HepG2 (cell line): ENCODE results near the gene ASL. TPM values are rescaled to one million over a fixed set of nuclear protein-coding genes. Genes with fewer than 3 reads are reported as not detected.
A peak's percentile ranks its signal among the peaks of the same experiment; 100 is the strongest.
"Not testable (repeated sequence)": the region's sequence is repeated elsewhere in the genome, so short reads cannot be mapped to it uniquely, and the experiment has no call there.

Source experiments
- ATAC-seq: fragments of 200-7000 bp; cut with Tn5 transposase; 3 replicates; pipeline ENCODE4 v1.9.1; 2020; ENCODE audit warnings: mild to moderate bottlenecking, moderate library complexity
- BruUV-seq: library from RNA; stranded (reverse); fragments of 400-500 nt; replicated peaks from 2 replicates; lab custom pipeline; 2021; lab: Mats Ljungman, UMichigan
- CTCF ChIA-PET: fragments of 300-600 bp; formaldehyde crosslinking; extraction: SDS; loops from one replicate; lab custom pipeline; 2021; ENCODE audit warnings: low total read pairs, inconsistent platforms, low intra/inter-chr PET ratio; lab: Yijun Ruan, JAX
- POLR2A ChIA-PET: fragments of 350-600 bp; sonication (Branson Sonifier 250); formaldehyde crosslinking; loops from one replicate; lab custom pipeline; 2020; ENCODE audit warnings: antibody characterized with exemption, inconsistent platforms; lab: Yijun Ruan, JAX
- DNase-seq: peaks from one replicate; pipeline ENCODE4 v3.0.0-alpha.2; 2015; ENCODE audit warnings: low spot score
- FAIRE-seq: peaks from 3 replicates; lab custom pipeline; 2011; peaks lifted over from hg19 to GRCh38; lab: Jason Lieb, UNC
- H2AFZ ChIP-seq: one replicate; pipeline ENCODE4 v1.6.1; 2011; ENCODE audit warnings: low read length, inconsistent platforms
- H3K27ac ChIP-seq: fragments of 300-600 bp; 3 replicates; pipeline ENCODE4 v1.8.0; 2011; ENCODE audit warnings: mixed run types, mild to moderate bottlenecking, mixed read lengths, low read length, inconsistent platforms; ENCODE audit not compliant: insufficient read depth; ENCODE audit errors: extremely low read length
- H3K27me3 ChIP-seq, 2 experiments: fragments of 200-600 bp in 1 of 2; 2 replicates in 1 of 2; 3 replicates in 1 of 2; pipeline versions ENCODE4 v1.6.0 to v1.8.0; 2011; ENCODE audit warnings: low read length in 2 of 2, mild to moderate bottlenecking in 2 of 2, moderate library complexity in 2 of 2, inconsistent platforms in 1 of 2; ENCODE audit not compliant: insufficient read depth in 2 of 2, control insufficient read depth in 1 of 2
- H3K36me3 ChIP-seq, 2 experiments: fragments of 200-600 bp in 1 of 2; replicated peaks in 1 of 2; 2 replicates in 1 of 2; 3 replicates in 1 of 2; pipeline versions ENCODE4 v1.5.1 to v1.8.0; 2011; ENCODE audit warnings: low read length in 2 of 2, inconsistent platforms in 1 of 2; ENCODE audit not compliant: insufficient read depth in 2 of 2, control insufficient read depth in 1 of 2
- H3K4me1 ChIP-seq: 2 replicates; pipeline ENCODE4 v1.5.1; 2012; ENCODE audit warnings: low read length, inconsistent platforms; ENCODE audit not compliant: insufficient read depth
- H3K4me2 ChIP-seq: 2 replicates; pipeline ENCODE4 v1.6.0; 2011; ENCODE audit warnings: low read depth, low read length, inconsistent platforms
- H3K4me3 ChIP-seq, 3 experiments: fragments of 200-600 bp in 1 of 3; sonication (generic), shearing (Covaris generic) in 1 of 3; replicated peaks in 1 of 3; 2 replicates each; pipeline ENCODE4 v1.5.1; 2011 to 2016; ENCODE audit warnings: low read length in 3 of 3, inconsistent platforms in 2 of 3, low read depth in 2 of 3, mild to moderate bottlenecking in 2 of 3, control low read depth in 1 of 3, mixed read lengths in 1 of 3; ENCODE audit not compliant: insufficient read depth in 1 of 3
- H3K79me2 ChIP-seq: one replicate; pipeline ENCODE4 v1.6.1; 2011; ENCODE audit warnings: low read length, inconsistent platforms; ENCODE audit not compliant: insufficient read depth
- H3K9ac ChIP-seq: 2 replicates; pipeline ENCODE4 v1.6.0; 2011; ENCODE audit warnings: mild to moderate bottlenecking, low read depth, low read length, inconsistent platforms; ENCODE audit not compliant: insufficient read depth
- H3K9me3 ChIP-seq: 2 replicates; pipeline ENCODE4 v1.5.1; 2012; ENCODE audit warnings: mild to moderate bottlenecking, low read length
- H4K20me1 ChIP-seq: 2 replicates; pipeline ENCODE4 v1.6.0; 2011; ENCODE audit warnings: inconsistent platforms, mild to moderate bottlenecking, low read length, moderate library complexity; ENCODE audit not compliant: insufficient read depth
- CBX1 ChIP-seq: IDR thresholded peaks from one replicate; pipeline ENCODE4 v1.6.1; 2016; ENCODE audit warnings: antibody characterized with exemption, low read depth
- MAFF ChIP-seq: IDR thresholded peaks from 2 replicates; pipeline ENCODE4 v1.6.1; 2011; ENCODE audit warnings: low read depth, low read length, improper control_type of control experiment
- MAFK ChIP-seq, 2 experiments: IDR thresholded peaks in 1 of 2; conservative IDR thresholded peaks in 1 of 2; 2 replicates each; pipeline ENCODE4 v1.6.1; 2011; ENCODE audit warnings: improper control_type of control experiment in 2 of 2, low read length in 2 of 2
- ONECUT2 ChIP-seq: sonication (generic); formaldehyde crosslinking; IDR thresholded peaks from 2 replicates; pipeline ENCODE4 v1.4.0; 2020; ENCODE audit warnings: missing genetic modification reagents
- ZMAT3 ChIP-seq: sonication (generic); formaldehyde crosslinking; conservative IDR thresholded peaks from 2 replicates; pipeline ENCODE4 v1.7.0; 2021; ENCODE audit warnings: missing genetic modification reagents
- ZNF101 ChIP-seq: sonication (generic); formaldehyde crosslinking; IDR thresholded peaks from 2 replicates; pipeline ENCODE4 v1.4.0; 2020; ENCODE audit warnings: mild to moderate bottlenecking, low read depth, missing genetic modification reagents, borderline replicate concordance
- ZNF614 ChIP-seq: IDR thresholded peaks from 2 replicates; pipeline ENCODE4 v1.6.1; 2018; ENCODE audit warnings: missing biosample characterization, missing genetic modification reagents, inconsistent platforms, borderline replicate concordance
- WGBS: methylation state at CpG from one replicate; pipeline ENCODE4 v1.1.6; 2017; ENCODE audit warnings: low lambda C conversion rate; 5-methylcytosine and 5-hydroxymethylcytosine counted together
- in situ Hi-C: cut with HindIII; loops from 2 replicates; pipeline ENCODE4 v1.10.0; 2017; ENCODE audit warnings: low pct_unique_long_range_greater_than_20kb; ENCODE audit not compliant: extremely low pct_ligation_motif_present
- intact Hi-C: fragments of 100-400 bp; cut with micrococcal nuclease; formaldehyde crosslinking; loops from one replicate; pipeline ENCODE4 v1.10.0; 2022; ENCODE audit not compliant: unreplicated experiment
- polyA plus RNA-seq, 8 experiments: library from polyadenylated mRNA; depleted of rRNA in 3 of 8; stranded (reverse) in 7 of 8; unstranded in 1 of 8; fragments of >200 nt; fragmentation: Illumina TruSeq in 4 of 8; extraction: Trizol in 4 of 8; gene quantifications; 2 replicates each; pipeline versions ENCODE4 v1.2.1 to v1.2.3, GENCODE V29; 2011 to 2016; ENCODE audit warnings: low read depth in 4 of 8, missing spikeins in 1 of 8, mixed read lengths in 1 of 8; ENCODE audit not compliant: insufficient read depth in 1 of 8
- total RNA-seq, 5 experiments: library from RNA; depleted of rRNA; stranded (reverse); fragments of >200 nt; fragmentation: Illumina TruSeq; extraction: Trizol; gene quantifications; 2 replicates each; pipeline ENCODE4 v1.2.3, GENCODE V29; 2016; ENCODE audit warnings: low read depth in 1 of 5
- TF ChIP-seq, protein P1 (sequence below): sonication (generic); formaldehyde crosslinking; IDR thresholded peaks from 2 replicates; pipeline ENCODE4 v1.5.1; 2020; ENCODE audit warnings: missing genetic modification reagents, mild to moderate bottlenecking, borderline replicate concordance

Gene ASL
- total and polyA plus RNA-seq, 2 of the 13 experiments (the other 11 are each of a cell fraction or from before 2014, with no cell fraction given): 71.4 to 96.5 TPM

DNA sequence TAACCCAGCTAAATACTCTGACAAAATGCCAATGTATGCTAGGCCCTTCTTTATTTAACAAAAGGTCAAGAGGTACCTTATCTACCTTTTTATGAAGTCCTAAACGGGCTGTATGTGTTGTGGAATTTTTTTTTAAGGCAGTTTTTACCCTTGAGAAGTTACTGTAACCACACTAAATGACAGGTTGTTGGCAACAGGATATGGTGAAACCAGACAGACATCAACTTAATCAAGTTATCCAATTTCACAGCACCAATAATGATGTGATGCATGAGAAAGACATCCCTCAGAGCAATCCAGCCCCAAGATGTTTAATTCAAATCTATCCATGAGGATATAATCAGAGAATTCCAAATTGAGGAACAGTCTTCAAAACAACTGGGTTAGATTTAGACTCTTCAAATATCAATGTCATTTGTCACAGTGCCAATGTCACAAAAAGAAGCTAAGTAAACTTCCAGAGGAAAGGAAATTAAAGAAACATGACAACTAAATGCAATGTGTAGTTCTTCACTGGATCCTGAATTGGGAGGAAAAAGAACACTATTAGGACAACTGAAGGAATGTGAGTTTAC, 41.1 kb upstream of the ASL start:
- POLR2A ChIA-PET, H3K36me3 ChIP-seq, H2AFZ ChIP-seq, H3K9ac ChIP-seq, H4K20me1 ChIP-seq, H3K27ac ChIP-seq, H3K4me3 ChIP-seq, CTCF ChIA-PET, H3K27me3 ChIP-seq, DNase-seq, BruUV-seq, ATAC-seq, H3K79me2 ChIP-seq, in situ Hi-C loops, H3K4me2 ChIP-seq, H3K9me3 ChIP-seq: not testable (repeated sequence)
- WGBS: 0% methylated on average over 1 of the region's 1 CpG
- FAIRE-seq: peak; percentile 55
- peaks cover 37% of the 10 kb centered on the region for H3K4me1 ChIP-seq
- intact Hi-C loops: loop anchor here (10.0 kb wide), 1 partner anchor 110 kb away; no protein-coding TSS in a partner anchor

DNA sequence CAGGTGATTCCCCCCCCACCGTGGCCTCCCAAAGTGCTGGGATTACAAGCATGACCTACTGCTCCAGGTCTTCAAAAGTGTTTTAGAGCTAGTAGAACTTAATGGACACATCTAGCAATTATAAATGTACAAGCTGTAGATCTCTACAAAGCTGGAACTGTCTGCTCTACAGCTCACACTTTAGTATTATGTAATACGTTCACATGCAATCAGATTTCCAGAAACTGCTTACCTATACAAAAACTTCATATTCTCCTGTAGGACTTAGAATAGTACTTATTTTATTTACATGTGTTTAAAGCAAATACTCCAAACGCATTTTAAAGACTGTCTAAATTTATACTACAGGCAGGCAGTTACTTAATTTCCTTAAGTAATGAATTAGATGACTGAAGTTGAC, 39.2 kb upstream of the ASL start:
- FAIRE-seq (no peak), DNase-seq (no peak), ATAC-seq (no peak)
- Histone ChIP-seq H3K4me3 (no peak overlapping the region), H3K9ac (no peak overlapping the region), H3K27ac (no peak overlapping the region), H3K4me1 (peaks cover 48% of the 10 kb centered on the region), H4K20me1 (no peaks in the 10 kb centered on the region), H2AFZ (no peak overlapping the region), H3K27me3 (no peaks in the 10 kb centered on the region), H3K36me3 (no peaks in the 10 kb centered on the region), H3K9me3 (no peaks in the 10 kb centered on the region), H3K4me2 (no peak overlapping the region), H3K79me2 (no peaks in the 10 kb centered on the region)
- in situ Hi-C loops (no loop called here), intact Hi-C loops (loop anchor here (10.0 kb wide), 1 partner anchor 108 kb away; no protein-coding TSS in a partner anchor)
- POLR2A ChIA-PET: interaction anchor here (0.6 to 0.9 kb wide), 2 partner anchors 39 to 160 kb away, joined by 4 read pairs; partner anchors contain the start of gene ASL
- WGBS: 34% methylated on average over 3 of the region's 3 CpGs
- CTCF ChIA-PET: no interaction called here
- BruUV-seq: no TSS peak
- TF ChIP-seq ZNF101 (CRISPR knock-in tag) (no peak), ONECUT2 (CRISPR knock-in tag) (no peak), CBX1 (no peak), ZMAT3 (CRISPR knock-in tag) (no peak), MAFF (peak; percentile 82), MAFK (conservative IDR thresholded peaks at IDR 0.05 in 1 of 2, IDR thresholded peaks at IDR 0.05 in 1 of 2; ENCODE audit: low read length in 2 of 2) (peak; percentile 81 to 92), ZNF614 (CRISPR knock-in tag) (no peak)
- TF ChIP-seq, protein P1, sequence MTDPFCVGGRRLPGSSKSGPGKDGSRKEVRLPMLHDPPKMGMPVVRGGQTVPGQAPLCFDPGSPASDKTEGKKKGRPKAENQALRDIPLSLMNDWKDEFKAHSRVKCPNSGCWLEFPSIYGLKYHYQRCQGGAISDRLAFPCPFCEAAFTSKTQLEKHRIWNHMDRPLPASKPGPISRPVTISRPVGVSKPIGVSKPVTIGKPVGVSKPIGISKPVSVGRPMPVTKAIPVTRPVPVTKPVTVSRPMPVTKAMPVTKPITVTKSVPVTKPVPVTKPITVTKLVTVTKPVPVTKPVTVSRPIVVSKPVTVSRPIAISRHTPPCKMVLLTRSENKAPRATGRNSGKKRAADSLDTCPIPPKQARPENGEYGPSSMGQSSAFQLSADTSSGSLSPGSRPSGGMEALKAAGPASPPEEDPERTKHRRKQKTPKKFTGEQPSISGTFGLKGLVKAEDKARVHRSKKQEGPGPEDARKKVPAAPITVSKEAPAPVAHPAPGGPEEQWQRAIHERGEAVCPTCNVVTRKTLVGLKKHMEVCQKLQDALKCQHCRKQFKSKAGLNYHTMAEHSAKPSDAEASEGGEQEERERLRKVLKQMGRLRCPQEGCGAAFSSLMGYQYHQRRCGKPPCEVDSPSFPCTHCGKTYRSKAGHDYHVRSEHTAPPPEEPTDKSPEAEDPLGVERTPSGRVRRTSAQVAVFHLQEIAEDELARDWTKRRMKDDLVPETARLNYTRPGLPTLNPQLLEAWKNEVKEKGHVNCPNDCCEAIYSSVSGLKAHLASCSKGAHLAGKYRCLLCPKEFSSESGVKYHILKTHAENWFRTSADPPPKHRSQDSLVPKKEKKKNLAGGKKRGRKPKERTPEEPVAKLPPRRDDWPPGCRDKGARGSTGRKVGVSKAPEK (CRISPR knock-in tag): no peak
